A673 (cell line): Measurements from ENCODE around the gene CHMP2A.

Source experiments
- CTCF ChIP-seq: fragments of 300-800, 200-600 bp; sonication (generic); conservative IDR thresholded peaks from 2 replicates; pipeline ENCODE4 v1.5.1; 2017; ENCODE audit warnings: low read depth, mild to moderate bottlenecking, antibody characterized with exemption, low read length, moderate library complexity, mixed read lengths
- EZH2 ChIP-seq: fragments of 200-600 bp; sonication (generic); IDR thresholded peaks from 2 replicates; pipeline ENCODE4 v1.6.1; 2017; ENCODE audit warnings: borderline replicate concordance, low read depth, mild to moderate bottlenecking, mixed read lengths, antibody characterized with exemption, low read length; ENCODE audit not compliant: poor library complexity, severe bottlenecking

GRCh38 chr19:58563034-58563573 lies 8.2 kb upstream of the CHMP2A start:
- TF ChIP-seq EZH2 (no peak), CTCF (no peak)
